ENCODE data around the gene WFIKKN1. TPM values are rescaled to one million over a fixed set of nuclear protein-coding genes. Genes with fewer than 3 reads are reported as not detected.

The WFIKKN1 gene
- total and polyA plus RNA-seq, 2 of the 13 experiments (the other 11 are each of a cell fraction or from before 2014, with no cell fraction given), result 1.7 to 4.9 TPM

DNA sequence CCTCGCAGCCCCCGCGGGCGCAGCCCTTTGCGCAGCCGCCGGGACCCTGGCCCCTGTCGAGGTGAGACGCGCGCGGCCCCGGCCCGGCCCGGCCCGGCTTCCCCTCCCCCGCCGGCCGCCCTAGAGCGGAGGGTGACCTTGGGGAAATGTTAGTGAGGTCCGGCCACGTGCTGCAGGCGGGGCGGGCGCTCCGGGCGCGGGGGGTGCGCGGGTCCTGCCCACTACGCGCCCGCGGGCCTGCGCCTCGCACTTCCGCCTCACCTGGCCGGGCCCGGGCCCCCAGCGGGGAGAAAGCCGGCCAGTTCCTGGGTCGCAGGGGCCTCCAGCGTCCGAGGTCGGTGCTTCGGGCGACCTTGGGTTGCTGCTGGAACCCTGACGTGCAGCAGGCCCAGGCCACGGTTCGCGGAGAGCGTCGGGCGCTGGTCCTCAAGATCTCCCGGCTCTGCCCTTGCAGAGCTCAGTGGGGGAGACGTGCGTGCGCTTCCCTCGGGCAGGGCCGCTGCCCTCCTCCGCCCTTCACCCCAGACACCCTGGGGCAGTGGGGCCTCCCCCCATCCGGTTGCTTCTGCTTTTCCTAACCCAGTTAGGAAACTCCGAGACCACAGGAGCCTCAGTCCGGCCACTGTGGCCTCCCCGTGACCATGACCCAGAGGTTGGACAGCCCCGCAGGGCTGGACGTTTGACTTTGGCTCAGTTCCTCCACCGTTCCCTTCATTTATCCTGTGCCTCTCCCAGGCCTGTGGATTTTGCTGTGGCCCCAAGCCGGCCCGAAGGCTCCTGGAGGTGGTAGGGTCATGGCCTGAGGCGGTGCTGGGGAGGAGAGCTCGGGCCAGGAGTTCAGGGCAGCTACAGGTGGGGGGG is 11.6 kb downstream of the WFIKKN1 start (continued):
- TF ChIP-seq DZIP1 (CRISPR knock-in tag; IDR thresholded peaks at IDR 0.05) (0 out of 2 replicates have a peak, but pooled peaks have one; percentile 56), POLR2G (IDR thresholded peaks at IDR 0.05; ENCODE audit: low read depth, low read length) (0 out of 2 replicates have a peak, but pooled peaks have one; percentile 5), PHF20 (CRISPR knock-in tag; IDR thresholded peaks at IDR 0.05) (peak; percentile 68), RBFOX2 (IDR thresholded peaks at IDR 0.05; ENCODE audit: low read depth, low read length) (peak; percentile 73), SP140L (CRISPR knock-in tag; IDR thresholded peaks at IDR 0.05; ENCODE audit: borderline replicate concordance) (no peak), ZIK1 (CRISPR knock-in tag; IDR thresholded peaks at IDR 0.05; ENCODE audit: borderline replicate concordance, low read depth) (0 out of 2 replicates have a peak, but pooled peaks have one; percentile 77), NBN (conservative IDR thresholded peaks at IDR 0.05) (no peak), ELF3 (CRISPR knock-in tag; IDR thresholded peaks at IDR 0.05) (peak; percentile 94), ZNF460 (CRISPR knock-in tag; IDR thresholded peaks at IDR 0.05; ENCODE audit: borderline replicate concordance) (no peak), MIER3 (CRISPR knock-in tag; IDR thresholded peaks at IDR 0.05; ENCODE audit: borderline replicate concordance) (no peak), NCOA2 (CRISPR knock-in tag; IDR thresholded peaks at IDR 0.05) (no peak; the same call in 1 of the 2 replicates), ZNF766 (CRISPR knock-in tag; IDR thresholded peaks at IDR 0.05; ENCODE audit: borderline replicate concordance) (0 out of 2 replicates have a peak, but pooled peaks have one; percentile 50), ZNF431 (CRISPR knock-in tag; IDR thresholded peaks at IDR 0.05; ENCODE audit: borderline replicate concordance, low read depth) (peak; percentile 80; the same call in 1 of the 2 replicates), CCAR2 (optimal IDR thresholded peaks at IDR 0.05; ENCODE audit: low read depth, low read length) (no peak), ZSCAN21 (CRISPR knock-in tag; IDR thresholded peaks at IDR 0.05; ENCODE audit: borderline replicate concordance) (peak; percentile 42; the same call in 1 of the 2 replicates), SNAPC2 (CRISPR knock-in tag; IDR thresholded peaks at IDR 0.05) (0 out of 2 replicates have a peak, but pooled peaks have one; percentile 57), EHMT2 (IDR thresholded peaks at IDR 0.05; ENCODE audit: borderline replicate concordance, low read depth, low read length) (no peak), MED1 (CRISPR knock-in tag; IDR thresholded peaks at IDR 0.05) (peak; percentile 13), E2F2 (CRISPR knock-in tag; IDR thresholded peaks at IDR 0.05; ENCODE audit: borderline replicate concordance) (0 out of 2 replicates have a peak, but pooled peaks have one; percentile 85)
- TF ChIP-seq, protein P1, sequence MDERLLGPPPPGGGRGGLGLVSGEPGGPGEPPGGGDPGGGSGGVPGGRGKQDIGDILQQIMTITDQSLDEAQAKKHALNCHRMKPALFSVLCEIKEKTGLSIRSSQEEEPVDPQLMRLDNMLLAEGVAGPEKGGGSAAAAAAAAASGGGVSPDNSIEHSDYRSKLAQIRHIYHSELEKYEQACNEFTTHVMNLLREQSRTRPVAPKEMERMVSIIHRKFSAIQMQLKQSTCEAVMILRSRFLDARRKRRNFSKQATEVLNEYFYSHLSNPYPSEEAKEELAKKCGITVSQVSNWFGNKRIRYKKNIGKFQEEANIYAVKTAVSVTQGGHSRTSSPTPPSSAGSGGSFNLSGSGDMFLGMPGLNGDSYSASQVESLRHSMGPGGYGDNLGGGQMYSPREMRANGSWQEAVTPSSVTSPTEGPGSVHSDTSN (CRISPR knock-in tag; IDR thresholded peaks at IDR 0.05), result no peak
- TF ChIP-seq, protein P2, sequence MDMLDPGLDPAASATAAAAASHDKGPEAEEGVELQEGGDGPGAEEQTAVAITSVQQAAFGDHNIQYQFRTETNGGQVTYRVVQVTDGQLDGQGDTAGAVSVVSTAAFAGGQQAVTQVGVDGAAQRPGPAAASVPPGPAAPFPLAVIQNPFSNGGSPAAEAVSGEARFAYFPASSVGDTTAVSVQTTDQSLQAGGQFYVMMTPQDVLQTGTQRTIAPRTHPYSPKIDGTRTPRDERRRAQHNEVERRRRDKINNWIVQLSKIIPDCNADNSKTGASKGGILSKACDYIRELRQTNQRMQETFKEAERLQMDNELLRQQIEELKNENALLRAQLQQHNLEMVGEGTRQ (IDR thresholded peaks at IDR 0.05; ENCODE audit: low read depth, low read length), result peak; percentile 29; the same call in 1 of the 2 replicates
- TF ChIP-seq, protein P2 (CRISPR knock-in tag; IDR thresholded peaks at IDR 0.05; ENCODE audit: borderline replicate concordance), result peak; percentile 52; the same call in 1 of the 2 replicates
